HG03457 (cell line): ENCODE data around the gene ZCCHC24.
A peak's percentile ranks its signal among the peaks of the same experiment; 100 is the strongest.

Source experiments
- ATAC-seq: cut with Tn5 transposase; IDR thresholded peaks from one replicate; pipeline ENCODE4 v1.9.1; 2021; ENCODE audit warnings: moderate number of reproducible peaks; ENCODE audit not compliant: unreplicated experiment

The ZCCHC24 gene

DNA sequence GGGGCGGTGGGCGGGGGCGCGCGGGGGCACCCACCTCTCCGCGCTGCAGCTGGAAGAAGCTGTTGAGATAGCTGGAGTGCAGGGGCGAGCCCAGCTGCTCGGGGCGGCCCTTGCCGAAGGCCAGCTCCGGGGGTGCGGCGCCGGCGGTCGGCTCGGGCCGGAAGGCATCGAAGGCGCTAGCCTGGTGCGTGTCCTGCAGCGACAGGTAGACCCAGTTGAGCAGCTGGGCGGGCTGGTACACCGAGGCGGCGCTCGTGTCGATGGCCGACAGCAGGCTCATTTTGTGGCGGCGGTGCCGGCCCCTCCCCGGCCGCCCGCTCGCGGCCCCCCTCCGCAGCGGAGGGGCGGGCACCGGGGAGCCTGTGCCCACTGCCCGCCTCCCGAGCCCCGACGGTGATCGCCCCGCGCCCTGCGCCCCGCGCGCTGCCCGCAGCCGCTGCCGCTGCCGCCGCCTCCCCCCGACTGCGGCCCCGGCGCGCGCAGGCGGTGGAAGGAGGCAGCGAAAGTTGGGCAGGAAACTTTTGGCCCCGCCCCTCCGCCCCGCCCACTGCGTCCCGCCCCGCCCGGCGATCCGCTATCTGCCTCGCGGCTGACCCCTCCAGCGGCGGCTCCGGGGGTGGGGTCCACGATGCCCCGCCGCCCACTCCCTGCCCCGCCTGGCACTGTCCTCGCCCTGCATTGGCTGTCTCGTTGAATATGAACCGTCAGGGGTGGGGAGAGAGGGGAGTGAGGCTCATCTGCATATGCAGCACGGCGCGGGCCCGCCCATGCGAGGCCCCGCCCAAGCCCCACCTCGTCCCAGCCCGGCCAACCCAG is at the start of gene ZCCHC24:
ZCCHC24 (minus strand) TSS at position 464 of the 816 bp plus-strand sequence; CDS start at position 280, 184 bp downstream.
- ATAC-seq, result peak; percentile 94

DNA sequence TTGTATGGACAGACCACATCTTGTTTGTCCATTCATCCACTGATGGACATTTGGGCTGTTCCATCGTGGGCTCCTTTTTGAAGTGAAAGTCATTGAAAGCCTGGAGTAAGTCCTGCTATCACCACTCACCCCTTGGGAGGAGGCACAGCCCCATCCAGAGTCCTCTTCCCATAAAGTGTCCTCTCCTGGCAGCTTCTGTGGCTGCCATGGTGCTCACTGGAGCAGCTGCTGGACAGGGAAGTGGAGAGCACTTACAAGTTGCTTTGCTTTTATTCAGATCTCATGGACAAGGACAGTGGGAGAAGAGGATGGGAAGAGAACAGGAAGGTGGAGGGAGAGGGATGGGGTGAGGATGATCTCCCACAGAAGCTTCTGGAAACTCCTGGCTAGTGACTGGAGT is 48.4 kb upstream of the ZCCHC24 start:
- ATAC-seq, result no peak

DNA sequence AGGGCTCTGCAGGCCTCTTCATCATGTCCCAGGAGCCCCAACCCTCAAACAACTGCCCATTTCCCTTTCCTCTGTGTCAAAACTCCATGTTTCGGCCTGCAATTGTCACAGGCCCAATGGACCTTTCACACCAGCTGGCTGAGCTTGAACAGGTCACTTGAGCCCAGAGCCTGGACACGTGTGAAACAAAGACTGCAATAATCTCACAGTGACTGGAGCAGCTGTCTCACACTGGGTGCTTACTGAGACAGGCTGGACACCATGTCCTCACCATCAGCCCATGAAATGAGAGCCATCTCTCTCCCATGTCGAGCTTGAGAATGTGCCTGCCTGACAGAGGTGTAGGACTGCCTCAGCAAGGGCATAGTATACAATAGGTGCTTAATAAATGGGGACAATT is 47.4 kb upstream of the ZCCHC24 start:
- no peak for ATAC-seq

DNA sequence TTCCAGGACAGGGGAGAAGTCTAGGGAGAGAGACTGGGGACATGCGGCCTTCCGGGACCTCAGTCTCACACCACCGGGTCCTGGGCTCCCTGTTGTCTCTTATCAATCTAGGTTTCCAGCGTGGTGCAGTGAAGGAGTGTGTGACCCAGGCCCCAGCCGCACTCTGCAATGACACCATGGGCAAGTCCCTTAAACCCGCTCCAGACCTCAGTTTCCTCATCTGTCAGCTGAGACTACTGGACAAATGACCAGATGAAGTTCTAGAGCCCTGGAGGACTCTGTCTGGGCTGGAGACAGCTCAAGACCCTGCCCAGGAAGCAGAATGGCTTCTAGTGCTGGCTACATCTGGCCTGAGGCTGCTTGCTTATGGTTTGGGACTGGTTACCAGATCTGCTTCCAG is 46.8 kb upstream of the ZCCHC24 start:
- no peak for ATAC-seq

DNA sequence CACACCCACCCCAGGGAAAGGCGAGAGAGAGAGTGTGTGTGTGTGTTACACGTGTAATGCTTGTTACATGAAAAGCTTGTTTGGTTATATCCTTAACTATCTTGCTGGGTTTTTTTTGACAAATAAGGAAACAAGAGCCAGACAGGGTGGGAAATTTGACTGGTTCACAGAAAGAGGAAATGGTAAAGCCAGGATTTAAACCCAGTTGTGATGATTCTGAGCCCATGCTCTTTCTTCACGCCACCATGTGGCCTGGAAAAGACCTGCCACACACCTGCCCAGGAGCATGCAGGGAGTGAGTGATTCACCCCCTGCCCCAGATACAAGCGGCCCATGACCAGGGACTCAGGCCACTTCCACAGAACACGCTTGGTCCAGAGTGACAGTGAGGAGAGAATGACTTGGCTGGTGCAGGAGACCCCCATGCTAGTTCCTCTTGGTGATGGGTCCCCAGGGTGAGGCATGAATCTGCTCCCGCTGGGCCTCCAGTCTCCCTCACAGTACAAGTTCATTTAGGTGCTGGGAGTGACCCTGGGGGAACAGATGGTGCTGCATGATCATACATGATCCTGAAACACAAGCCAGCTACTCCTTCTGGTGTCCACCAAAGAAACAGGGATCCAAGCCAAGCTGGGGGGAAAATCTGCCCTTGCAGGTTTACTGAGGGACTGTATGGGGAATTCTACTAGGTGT is 45.9 kb upstream of the ZCCHC24 start:
- no peak for ATAC-seq

DNA sequence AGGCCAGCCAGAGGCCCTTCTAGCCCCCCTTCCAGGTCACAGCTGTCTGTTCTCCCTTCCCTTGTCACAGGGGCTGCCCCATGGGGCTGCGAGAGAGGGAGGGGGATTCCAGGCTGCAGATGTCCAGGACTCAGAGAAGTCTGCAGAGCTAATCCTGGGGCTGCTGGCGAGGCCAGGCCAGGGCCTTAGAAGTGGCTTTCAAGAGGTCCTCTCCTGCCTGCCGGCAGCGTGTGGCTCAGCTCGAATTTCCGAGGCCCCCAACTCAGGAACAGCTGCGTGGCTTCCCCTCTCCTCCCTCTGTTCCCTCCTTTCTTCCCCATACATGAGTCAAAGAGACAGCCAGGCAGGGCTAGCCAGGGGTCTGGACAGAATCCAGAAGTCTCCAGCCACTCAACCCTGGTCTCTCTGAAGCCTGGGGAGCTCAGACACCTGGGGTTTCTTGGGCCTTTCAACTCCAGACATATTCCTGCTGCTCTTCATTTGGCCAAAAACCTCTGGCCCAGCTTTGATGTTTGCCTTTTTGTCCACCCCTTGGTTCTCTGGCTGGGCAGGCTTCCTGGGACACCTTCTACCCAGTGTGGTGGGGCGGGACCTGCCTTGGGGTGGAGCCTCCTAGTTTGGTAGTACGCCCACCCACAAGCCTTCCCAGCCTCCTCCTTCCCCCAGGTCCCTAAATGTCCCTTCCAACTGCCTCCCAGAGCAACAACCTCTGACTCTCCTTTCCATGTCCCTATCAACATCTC is 45.1 kb upstream of the ZCCHC24 start:
- no peak for ATAC-seq

DNA sequence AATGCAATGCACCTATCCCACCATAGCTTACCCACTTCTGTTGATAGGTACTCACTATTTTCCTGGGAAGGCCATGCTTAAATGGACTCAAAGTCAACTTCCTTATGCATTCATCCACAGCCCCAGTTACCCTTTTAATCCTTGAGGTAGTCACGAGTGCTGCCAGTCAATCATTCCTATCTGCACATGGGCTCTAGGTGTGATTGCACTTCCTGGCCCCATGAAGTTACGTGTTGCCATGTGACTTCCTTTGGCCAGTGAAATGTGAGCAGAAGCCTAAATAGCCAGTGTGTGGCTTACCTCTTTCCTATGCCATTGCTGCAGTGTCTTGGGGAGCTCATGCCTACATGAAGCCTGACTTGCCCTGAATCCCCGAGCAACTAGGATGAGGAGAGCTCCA is 43.4 kb upstream of the ZCCHC24 start:
- ATAC-seq, result no peak

DNA sequence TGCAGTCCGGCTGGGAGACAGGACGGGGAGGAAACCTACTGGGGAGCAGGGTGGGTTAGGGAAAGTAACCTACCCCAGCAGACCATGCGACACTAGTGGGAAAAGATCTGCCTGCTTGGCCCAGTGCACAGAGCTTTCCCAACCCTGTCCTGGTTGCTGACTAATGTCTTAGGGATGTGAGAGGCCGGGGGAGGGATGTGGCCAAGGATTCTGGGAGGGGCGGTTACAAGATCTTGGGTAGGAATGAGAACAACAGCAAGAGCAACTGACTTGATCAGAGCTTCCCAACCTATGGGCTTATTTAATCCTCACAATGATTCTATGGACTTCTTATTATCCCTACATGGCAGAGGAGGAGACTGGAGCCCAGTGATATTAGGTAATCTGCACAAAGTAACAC is 42.9 kb upstream of the ZCCHC24 start:
- ATAC-seq, result no peak

DNA sequence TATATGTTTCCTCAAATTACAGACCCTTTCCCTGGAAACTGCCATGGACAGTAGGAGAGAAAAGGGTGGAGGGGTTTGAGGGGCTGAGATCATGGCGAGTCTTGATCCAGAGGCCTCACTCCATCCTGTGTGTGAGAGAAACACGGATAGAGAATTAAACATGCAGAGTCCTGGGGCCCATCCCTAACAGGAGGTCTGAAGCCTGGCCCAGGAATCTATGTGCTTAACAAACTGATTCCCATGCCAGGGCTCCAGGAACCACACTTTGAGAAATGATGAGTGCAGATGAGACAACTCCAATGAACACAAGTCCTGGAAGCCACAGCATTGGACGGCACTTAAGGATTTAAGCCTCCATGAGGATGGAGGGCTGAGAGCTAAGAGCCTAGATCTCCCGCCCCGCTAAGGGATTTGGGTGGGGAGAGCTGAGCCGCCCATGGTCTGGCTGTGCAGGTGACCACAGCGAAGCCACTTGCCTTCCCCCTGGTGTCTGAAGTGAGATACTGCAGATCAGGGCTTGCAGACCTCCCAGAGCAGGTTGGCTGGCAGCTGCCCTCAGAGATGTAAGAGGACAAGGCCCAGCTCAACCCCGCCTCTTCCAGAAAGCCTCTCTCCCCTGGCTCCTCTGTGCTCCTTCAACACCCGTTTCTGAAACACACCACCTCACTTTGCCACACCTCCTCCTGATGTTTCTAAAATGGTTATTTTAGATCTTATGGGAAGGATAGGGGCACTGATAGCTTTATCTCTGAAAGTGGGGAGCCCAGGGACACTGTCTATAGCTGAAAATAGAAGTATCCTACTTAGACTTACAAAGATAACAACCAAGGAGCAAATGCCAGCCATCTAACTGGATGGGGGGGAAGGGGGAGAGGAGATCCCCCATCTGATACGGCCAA is 42.1 kb upstream of the ZCCHC24 start:
- ATAC-seq, result no peak

DNA sequence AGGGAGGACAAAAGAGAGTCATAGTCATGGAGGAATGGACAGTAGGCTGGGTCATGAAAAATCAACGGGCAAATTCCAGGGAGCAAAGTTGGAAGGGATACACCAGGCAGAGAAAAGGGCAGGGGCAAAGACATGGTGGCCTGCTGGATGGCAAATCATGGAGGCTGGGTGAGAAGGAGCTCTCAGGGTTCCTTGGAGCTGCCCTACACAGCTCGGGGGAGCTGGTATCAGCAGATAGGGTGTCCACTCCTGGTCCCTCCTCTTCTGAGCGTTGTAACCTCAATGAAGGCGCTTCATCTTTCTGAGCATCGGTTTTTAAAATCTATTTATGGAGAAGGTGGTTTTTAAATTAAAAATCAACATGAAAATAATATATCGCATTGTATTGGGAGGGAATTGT is 39.1 kb upstream of the ZCCHC24 start:
- ATAC-seq, result no peak

DNA sequence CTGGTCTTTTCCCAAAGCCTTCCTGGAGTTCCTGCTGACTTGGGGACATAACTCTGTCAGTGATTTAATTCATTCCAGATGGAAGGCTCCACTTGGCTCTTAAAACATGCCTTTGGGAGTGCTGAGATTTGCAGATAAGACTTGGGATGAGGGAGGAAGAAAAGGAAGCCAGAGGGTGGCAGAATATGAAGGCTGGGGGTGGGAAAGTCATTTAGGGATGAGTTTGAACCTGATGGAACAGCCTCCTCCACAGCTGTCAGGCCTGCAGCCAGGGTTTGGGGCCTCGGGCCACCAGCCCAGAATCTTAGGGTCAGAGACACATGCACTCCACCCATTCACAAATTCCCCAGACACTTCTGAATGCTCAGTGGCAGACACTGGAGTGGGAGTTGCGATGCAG is 38.5 kb upstream of the ZCCHC24 start:
- ATAC-seq, result no peak

DNA sequence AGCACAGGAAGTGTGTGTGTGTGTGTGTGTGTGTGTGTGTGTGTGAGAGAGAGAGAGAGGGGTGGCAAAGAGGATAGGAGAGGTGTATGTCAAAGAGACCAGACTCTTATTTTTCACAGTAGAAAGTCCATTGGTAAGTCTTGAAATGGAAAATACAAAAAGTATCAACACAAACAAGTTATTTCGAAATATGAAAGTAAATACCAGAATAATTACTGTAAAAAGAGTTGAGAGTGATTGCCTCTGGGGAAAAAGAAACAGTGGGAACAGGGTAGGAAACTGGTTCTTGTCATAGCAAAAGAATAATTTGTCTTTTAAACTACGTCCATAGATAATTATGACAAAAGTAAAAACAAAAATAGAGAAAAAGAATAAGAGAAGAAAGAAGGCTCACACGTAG is 37.9 kb upstream of the ZCCHC24 start:
- no peak for ATAC-seq

DNA sequence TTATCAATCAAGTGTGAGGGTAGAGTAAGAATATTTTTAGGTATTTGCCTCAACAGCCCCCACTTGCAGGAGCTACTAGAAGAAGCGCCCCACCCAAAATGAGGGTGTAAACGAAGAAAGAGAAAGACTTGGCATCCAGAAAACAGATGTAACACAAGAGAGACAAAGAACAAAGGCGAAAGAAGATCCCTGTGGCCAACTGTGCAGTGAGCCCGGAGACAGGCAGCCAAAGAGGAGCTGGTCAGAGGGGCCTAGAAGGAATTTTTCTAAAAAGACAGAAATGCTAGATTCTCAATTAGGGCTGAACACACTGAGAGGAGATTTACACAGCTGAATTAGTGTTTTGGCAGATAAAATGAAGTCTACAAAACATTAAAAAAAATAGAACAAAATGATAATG is 37.3 kb upstream of the ZCCHC24 start:
- ATAC-seq, result no peak

DNA sequence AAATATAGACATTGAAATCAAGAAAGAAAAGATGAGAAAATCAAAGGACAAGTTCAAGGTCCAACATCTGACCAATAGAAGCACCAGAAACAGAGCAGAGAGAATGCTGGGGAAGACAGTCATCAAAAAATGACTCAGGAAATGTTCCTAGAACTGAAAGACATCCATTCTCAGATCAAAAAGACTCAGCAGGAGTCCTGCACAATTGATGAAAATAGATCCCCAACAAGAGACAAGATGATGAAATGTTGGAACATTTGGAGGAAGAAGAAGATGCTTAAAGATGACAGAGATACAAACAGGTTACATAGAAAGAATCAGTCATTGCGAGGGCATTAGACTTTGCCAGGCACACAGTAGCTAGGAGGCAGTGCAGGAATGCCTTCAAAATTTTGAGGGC is 36.9 kb upstream of the ZCCHC24 start:
- no peak for ATAC-seq

DNA sequence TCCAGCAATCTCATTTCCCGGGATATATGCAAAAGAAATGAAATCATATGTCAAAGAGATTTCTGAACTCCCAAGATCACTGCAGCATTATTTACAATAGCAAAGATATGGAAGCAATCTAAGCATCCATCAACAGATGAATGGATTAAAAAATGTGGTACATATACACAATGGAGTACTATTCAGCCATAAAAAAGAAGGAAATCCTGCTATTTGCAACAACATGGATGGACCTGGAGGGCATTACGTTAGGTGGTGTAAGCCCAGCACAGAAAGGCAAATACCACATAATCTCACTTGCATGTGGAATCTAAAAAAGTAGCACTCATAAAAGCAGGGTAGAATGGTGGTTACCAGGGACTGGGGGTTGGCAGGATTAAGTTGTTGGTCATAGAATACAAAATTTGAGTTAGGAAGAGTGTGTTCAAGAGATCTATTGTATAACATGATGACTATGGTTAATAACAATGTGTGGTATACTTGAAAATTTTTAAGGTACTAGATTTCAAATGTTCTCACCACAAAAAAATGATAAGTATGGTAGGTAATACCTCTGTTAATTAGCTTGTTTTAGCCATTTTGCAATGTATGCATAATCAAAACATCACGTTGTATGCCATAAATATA is 34.0 kb upstream of the ZCCHC24 start:
- no peak for ATAC-seq

DNA sequence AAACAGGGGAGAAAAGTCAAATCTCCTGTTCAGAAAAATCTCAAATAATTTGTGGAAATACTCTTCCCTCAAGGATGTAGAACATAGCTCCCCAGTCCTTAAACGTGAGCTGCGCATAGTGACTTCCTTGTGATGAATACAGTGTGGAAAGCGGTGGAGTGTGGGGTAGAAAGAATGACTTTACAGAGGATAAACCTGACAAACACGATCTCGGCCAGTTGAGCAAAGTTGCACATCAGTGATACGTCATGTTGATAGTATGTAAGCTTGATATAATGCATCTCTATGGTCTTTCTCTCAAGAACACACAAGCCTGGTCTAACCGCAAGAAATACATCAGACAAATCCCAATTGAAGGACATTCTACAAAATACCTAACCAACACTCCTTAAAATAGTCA is 32.0 kb upstream of the ZCCHC24 start:
- ATAC-seq, result no peak

DNA sequence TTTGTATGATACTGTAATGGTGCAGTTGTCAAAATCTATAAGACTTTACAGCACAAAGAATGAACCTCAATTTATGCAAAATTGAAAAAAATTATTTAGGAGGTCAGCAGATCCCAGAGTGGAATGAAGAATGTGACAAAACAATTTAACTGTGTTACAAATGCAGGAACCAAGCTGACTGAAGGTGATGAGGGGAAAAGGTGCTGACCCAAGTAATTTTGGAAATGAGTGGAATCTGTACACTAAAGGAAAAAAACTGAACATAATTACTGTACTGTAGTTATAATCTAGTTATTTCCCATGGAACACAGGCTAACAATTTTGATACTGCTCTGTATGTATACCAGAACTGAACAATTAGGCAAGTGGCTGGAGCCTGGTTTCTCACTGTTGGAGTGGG is 31.2 kb upstream of the ZCCHC24 start:
- no peak for ATAC-seq

DNA sequence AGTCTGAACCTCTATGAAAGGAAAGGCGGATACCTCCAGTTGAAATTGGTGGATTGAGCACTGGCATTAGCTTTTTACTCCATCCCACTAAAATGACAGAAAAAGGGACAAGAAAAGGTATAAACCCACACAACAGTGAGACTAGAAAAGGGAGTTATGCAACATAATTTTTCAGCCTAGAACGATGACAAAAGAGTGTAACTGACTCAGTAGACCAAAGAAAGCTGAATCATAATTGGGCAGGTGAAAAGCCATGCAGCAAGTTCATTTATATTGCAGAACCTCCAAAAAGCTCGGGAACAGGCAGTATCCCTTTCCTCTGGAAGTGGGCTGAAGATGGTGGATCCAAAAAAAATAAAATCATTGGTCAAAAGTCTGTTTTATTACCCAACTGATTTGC is 30.5 kb upstream of the ZCCHC24 start:
- ATAC-seq, result no peak

DNA sequence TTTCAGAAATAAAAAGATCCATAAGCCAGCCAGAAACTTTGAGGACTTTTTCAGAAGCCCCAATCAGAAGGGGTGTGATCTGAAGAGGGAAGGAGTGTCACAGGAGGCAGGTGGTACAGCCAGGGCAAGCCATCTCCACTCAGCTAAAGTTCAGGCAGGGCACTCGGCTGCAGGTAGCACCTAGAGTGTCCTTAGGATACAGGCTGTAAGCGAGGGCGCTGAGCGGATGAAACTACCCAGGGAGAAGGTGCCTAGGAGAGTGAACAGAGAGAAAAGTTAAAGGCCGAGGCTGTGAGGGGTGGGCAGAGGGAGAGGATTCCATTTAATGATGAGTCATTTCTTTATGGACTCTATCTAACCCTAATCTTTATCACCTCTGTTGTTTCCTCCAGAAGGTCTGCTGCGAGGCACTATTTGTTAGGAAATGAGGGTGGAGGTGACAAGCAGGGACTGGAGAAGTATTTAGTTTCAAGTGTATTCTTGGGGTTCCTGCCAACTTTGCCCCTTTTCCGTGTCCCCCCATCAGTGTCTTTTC is 29.8 kb upstream of the ZCCHC24 start:
- no peak for ATAC-seq

DNA sequence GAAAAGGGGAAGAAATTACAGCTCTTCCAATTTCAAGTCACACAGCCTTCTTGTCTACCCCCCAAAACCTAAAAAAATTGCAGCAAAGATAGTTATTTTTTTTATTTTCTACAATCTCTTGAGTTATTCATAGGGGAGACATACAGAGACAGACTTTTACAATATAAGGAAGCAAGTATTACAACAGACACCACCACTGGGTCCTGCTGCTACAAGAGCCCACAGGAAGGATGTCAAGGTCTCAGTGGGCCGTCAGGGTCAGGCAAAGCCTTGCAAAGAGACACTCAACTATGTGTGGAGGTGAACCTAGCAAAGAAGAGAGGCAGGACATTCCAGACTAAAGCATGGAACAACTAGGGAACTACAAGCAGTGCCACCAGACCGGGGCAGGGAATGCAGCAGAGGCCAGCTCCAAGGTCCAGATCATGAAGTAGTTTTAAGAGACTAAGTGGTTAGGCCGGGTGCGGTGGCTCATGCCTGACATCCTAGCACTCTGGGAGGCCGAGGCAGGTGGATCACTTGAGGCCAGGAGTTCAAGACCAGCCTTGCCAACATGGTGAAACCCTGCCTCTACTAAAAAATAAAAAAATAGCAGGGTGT is 28.2 kb upstream of the ZCCHC24 start:
- ATAC-seq, result no peak
